Measurements from ENCODE around the gene KRT39. TPM values are rescaled to one million over a fixed set of nuclear protein-coding genes. Genes with fewer than 3 reads are reported as not detected.
A peak's percentile ranks its signal among the peaks of the same experiment; 100 is the strongest.

The KRT39 gene
- total and polyA plus RNA-seq, 2 of the 8 experiments (the other 6 are each of a cell fraction or from before 2014, with no cell fraction given): not detected

GRCh38 chr17:40936976-40937375 lies 29.8 kb downstream of the KRT39 start:
- Histone ChIP-seq H2AK5ac (ENCODE audit: low read depth, low read length) (no peak overlapping the region), H3K4ac (replicated peaks; ENCODE audit: insufficient read length, low read depth, low read length) (no peak overlapping the region), H3K9ac (replicated peaks in 1 of 4; ENCODE audit: extremely low read depth in 1 of 4, low read depth in 3 of 4, low read length in 3 of 4) (peak overlapping the region in 1 of 4 experiments; percentile 10; a peak in 1 of 7 replicates), H2BK120ac (replicated peaks; ENCODE audit: low read depth, low read length) (no peak overlapping the region), H2BK15ac (ENCODE audit: low read length) (no peak overlapping the region), H3K27me3 (replicated peaks in 1 of 4; ENCODE audit: control insufficient read depth in 3 of 4, extremely low read depth in 1 of 4, insufficient read depth in 3 of 4, low read length in 3 of 4) (no peaks in the 10 kb centered on the region), H3K56ac (replicated peaks; ENCODE audit: insufficient read length, low read depth, low read length) (no peak overlapping the region), H3K4me2 (ENCODE audit: insufficient read depth in 1 of 2, low read depth in 2 of 2, low read length in 2 of 2) (no peak overlapping the region), H3K4me3 (ENCODE audit: extremely low read depth in 1 of 4, insufficient read depth in 2 of 4, low read depth in 3 of 4, low read length in 4 of 4) (no peak overlapping the region), H3K18ac (ENCODE audit: extremely low read depth, low read length) (no peak overlapping the region; the same call in 1 of the 2 replicates), H4K20me1 (replicated peaks in 1 of 2; ENCODE audit: control insufficient read depth in 1 of 2, insufficient read depth in 2 of 2, low read length in 2 of 2) (no peaks in the 10 kb centered on the region), H3K79me2 (ENCODE audit: control insufficient read depth in 1 of 2, insufficient read depth in 2 of 2, low read length in 2 of 2) (no peaks in the 10 kb centered on the region), H3K36me3 (ENCODE audit: control insufficient read depth in 2 of 4, insufficient read depth in 4 of 4, low read length in 3 of 4) (no peaks in the 10 kb centered on the region), H3K27ac (ENCODE audit: low read depth, low read length) (no peak overlapping the region), H4K5ac (ENCODE audit: insufficient read length, low read depth, low read length) (no peak overlapping the region), H3K14ac (ENCODE audit: insufficient read length) (no peak overlapping the region), H2BK12ac (ENCODE audit: low read depth, low read length) (no peak overlapping the region; the same call in 1 of the 2 replicates), H3K79me1 (ENCODE audit: low read depth, low read length) (no peaks in the 10 kb centered on the region), H3K23ac (ENCODE audit: insufficient read length) (no peak overlapping the region), H2BK5ac (ENCODE audit: low read depth, low read length) (no peak overlapping the region), H3K4me1 (replicated peaks in 1 of 4; ENCODE audit: control insufficient read depth in 3 of 4, insufficient read depth in 4 of 4, low read length in 3 of 4) (peaks cover 0 to 4% (median 0%) of the 10 kb centered on the region in 4 experiments; a peak in 2 of 7 replicates), H4K91ac (replicated peaks; ENCODE audit: insufficient read length, low read length) (no peak overlapping the region), H2AFZ (ENCODE audit: low read length) (peak overlapping the region; percentile 64), H3K9me3 (ENCODE audit: insufficient read depth in 2 of 2, low read depth in 1 of 2, low read length in 1 of 2) (no peaks in the 10 kb centered on the region), H2BK20ac (ENCODE audit: low read length) (no peak overlapping the region), H4K8ac (ENCODE audit: extremely low read depth, insufficient read depth, low read length) (no peak overlapping the region), H3K23me2 (ENCODE audit: low read depth, low read length) (0 out of 2 replicates have a peak, but pooled peaks cover 2% of the 10 kb centered on the region)
- 82% methylated on average over 5 of the region's 5 CpGs; no CpG with 5 or more reads in 1 of the 2 experiments for WGBS, 2 experiments (ENCODE audit: extremely low coverage in 1 of 2, insufficient coverage in 1 of 2, insufficient read length in 1 of 2, insufficient replicate concordance in 2 of 2, low coverage in 1 of 2, low lambda C conversion rate in 2 of 2, missing lambda C conversion rate in 1 of 2)
- ChIA-PET POLR2A (ENCODE audit: partially characterized antibody) (interaction anchor here (1.0 to 1.1 kb wide), 2 partner anchors 21 to 42 kb away, joined by 3 to 4 read pairs; no protein-coding TSS in a partner anchor), CTCF (ENCODE audit: partially characterized antibody) (interaction anchor here (0.6 to 0.7 kb wide), 2 partner anchors 366 to 1825 kb away, joined by 3 read pairs; no protein-coding TSS in a partner anchor)
- FAIRE-seq (no peak), DNase-seq (ENCODE audit: low read depth in 1 of 2, low spot score in 2 of 2) (no peak)
- TF ChIP-seq SIN3A (conservative IDR thresholded peaks at IDR 0.05 in 1 of 2, IDR thresholded peaks at IDR 0.05 in 1 of 2; ENCODE audit: low read depth in 1 of 2, low read length in 2 of 2): no peak
- no peak for TF ChIP-seq ATF2 (IDR thresholded peaks at IDR 0.05; ENCODE audit: low read length)
- TF ChIP-seq CBX5 (IDR thresholded peaks at IDR 0.05; ENCODE audit: low read depth, low read length): no peak
- no peak for TF ChIP-seq SP2 (IDR thresholded peaks at IDR 0.05; ENCODE audit: low read length)
- TF ChIP-seq NRF1 (IDR thresholded peaks at IDR 0.05; ENCODE audit: low read depth, low read length): no peak
- no peak for TF ChIP-seq GTF2F1 (IDR thresholded peaks at IDR 0.05; ENCODE audit: borderline replicate concordance, low read depth, low read length)
- no peak for TF ChIP-seq RXRA (IDR thresholded peaks at IDR 0.05; ENCODE audit: insufficient read depth, low read depth, low read length)
- no peak for TF ChIP-seq BACH1 (IDR thresholded peaks at IDR 0.05; ENCODE audit: low read length)
- no peak for TF ChIP-seq HDAC6 (IDR thresholded peaks at IDR 0.05; ENCODE audit: low read depth, low read length)
- TF ChIP-seq SIRT6 (IDR thresholded peaks at IDR 0.05; ENCODE audit: low read length): no peak
- TF ChIP-seq EGR1 (IDR thresholded peaks at IDR 0.05; ENCODE audit: borderline replicate concordance, low read depth, low read length): no peak
- no peak for TF ChIP-seq CTBP2 (IDR thresholded peaks at IDR 0.05; ENCODE audit: borderline replicate concordance, insufficient read depth, insufficient read length, low read length)
- no peak for TF ChIP-seq ASH2L (IDR thresholded peaks at IDR 0.05; ENCODE audit: low read length)
